ENCODE measurements around the gene NXT1.
"Not testable (repeated sequence)": the region's sequence is repeated elsewhere in the genome, so short reads cannot be mapped to it uniquely, and the experiment has no call there.

The NXT1 gene

DNA sequence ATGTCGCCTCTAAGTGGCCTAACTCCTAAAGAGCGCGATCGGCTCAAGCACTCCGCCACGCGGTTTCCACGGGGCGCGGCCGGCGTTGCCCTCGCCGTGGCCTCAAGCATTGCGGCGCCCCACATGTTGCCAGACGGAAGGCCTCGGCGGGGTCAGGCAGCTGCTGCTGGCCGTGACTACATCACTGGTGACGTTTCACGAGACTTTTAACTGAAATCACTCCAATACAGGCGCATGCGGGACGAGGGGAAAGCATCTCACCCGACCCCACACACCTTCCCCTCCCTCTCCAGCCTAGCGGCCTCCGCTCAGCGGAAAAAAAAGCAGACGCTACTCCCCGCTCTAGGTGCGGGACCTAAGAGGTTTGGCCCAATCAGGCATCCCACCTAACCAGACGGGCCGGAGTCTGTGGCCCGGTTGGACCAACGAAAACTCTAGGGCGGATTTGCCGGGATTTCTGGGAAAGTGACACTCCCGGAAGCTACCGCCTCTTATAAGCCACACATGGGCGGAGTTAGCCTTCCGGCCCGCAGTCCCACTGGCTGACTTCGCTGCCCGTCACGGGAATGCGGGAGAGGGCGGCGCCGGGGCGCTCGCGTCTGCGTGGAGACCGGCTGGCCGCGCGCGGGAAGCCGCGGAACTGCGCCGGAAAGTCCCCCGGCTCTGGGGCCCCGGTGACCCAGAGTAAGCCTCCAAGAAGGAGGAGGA, at the start of gene NXT1:
TSS of gene NXT1 (plus strand) at position 596 of the 708 bp plus-strand sequence. CDS start 3,251 bp downstream, outside the sequence.
- peak; percentile 100 for DNase-seq

DNA sequence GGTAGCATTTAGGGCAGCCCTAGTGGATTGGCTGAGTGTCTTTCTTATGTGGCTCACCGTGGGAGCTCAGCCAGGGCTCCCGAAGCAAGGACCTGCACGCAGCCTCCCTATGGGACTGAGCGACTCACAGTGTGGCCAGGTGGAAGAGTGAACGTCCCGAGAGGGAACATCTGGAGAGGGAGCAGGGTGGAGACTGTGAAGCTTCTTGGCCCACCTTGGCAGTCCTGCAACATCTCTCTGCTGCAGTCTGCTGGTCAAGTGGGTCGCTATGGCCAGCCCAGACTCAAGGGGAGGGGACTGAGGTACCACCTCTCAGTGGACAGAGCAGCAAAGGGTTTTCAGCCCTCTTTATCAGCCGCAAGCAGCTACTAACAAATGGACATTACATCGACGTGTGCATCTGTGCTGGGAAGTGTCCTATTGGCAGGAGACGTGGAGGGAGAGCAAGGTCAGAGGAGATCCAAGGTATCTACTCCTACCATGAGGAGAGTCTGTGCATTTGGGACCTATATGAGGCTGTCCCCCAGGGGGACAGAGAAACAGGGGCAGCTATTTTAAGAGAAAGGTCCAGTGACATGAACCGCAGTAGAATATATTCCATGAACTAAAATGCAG, 49.0 kb upstream of the NXT1 start:
- no peak for DNase-seq

GRCh38 chr20:23302386-23302785, 48.2 kb upstream of the NXT1 start:
- DNase-seq = no peak

GRCh38 chr20:23302801-23303200, 47.8 kb upstream of the NXT1 start:
- DNase-seq = no peak

GRCh38 chr20:23303325-23304102, 47.1 kb upstream of the NXT1 start:
- no peak for DNase-seq

DNA sequence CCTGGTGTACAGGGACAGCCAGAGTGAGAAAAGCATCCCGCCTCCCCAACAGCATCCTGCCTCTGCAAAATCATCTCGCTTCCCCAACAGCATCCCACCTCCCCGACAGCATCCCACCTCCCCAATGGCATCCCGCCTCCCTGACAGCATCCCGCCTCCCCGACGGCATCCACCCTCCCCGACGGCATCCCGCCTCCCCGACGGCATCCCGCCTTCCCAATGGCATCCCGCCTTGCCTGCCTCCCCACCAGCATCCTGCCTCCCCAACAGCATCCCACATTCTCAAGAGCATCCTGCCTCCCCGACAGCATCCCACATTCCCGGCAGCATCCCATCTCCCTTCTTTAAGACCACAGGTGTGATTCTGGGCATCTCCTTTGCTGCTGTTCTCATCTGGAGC, 46.0 kb upstream of the NXT1 start:
- no peak for DNase-seq

DNA sequence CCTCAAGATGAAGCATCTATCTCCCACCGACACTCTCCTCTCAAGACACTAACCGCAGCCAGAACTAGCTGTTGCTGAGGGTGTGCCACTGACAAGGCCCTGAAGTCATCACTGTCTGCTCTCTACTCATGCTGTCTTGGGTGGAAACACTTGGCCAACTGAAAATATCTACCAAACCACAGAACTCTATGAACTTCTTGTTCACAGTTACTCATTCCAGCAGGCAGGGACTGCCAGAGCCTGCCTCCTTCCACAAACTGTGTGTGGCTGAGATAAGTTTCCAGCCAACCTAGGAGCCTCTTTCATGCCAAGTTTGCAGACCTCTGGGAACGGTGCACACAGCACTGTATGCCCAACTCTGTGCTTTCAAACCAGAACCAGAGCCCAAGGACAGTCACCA, 45.5 kb upstream of the NXT1 start:
- no peak for DNase-seq

DNA sequence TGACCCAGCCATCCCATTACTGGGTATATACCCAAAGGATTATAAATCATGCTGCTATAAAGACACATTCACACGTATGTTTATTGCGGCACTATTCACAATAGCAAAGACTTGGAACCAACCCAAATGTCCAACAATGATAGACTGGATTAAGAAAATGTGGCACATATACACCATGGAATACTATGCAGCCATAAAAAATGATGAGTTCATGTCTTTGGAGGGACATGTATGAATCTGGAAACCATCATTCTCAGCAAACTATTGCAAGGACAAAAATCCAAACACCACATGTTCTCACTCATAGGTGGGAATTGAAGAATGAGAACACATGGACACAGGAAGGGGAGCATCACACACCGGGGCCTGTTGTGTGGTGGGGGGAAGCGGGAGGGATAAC, 43.2 kb upstream of the NXT1 start:
- not testable (repeated sequence) for DNase-seq

GRCh38 chr20:23308024-23308423, 42.6 kb upstream of the NXT1 start:
- no peak for DNase-seq

DNA sequence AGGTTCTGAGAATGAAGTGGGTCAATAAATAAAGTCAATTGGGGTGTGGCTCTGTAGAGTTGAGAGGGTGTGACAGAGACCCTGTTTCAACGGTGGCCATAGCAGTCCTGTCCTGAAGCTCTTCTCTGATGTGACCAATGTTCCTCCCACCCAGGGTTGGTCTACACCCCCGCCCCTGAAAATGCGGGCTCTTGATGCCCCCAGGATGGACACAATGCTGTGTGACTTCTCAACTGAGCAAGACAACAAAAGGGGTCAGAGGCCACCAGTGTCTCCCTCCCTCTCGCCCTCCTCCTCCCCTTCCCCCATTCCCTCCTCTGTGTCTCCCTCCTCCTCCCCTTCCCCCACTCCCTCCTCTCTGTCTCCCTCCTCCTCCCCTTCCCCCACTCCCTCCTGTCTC, 41.7 kb upstream of the NXT1 start:
- DNase-seq = no peak

- no peak for DNase-seq
Measured at GRCh38 chr20:23309781-23310180, 40.8 kb upstream of the NXT1 start.

DNA sequence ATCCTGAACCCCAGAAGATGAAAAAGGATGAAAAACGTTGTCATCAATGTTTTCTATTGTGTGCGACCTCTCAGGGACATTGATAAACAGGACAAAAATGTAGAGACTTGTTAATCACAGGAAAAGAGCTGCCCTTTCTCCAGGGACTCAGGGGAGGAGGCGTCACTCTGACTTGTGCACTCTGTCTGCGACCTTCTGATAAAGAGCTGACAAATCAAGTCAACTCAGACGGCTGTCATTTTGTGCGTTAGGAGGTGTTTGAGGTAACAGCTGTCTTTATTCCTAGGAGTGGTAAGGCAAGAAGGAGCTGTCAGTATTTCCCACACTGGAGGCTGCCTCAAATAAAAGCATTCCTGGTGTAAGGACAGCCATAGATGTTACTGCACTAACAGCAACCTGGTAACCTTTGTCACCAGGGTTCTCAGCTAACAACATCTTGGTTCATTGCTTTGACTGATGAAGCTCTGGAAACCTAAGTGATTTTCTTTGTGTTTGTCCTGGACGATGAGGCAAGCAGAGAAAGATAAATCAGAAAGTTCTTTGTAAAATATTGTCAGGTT, 38.6 kb upstream of the NXT1 start:
- DNase-seq = no peak

- no peak for DNase-seq
Measured at GRCh38 chr20:23313271-23313670, 37.3 kb upstream of the NXT1 start.

DNA sequence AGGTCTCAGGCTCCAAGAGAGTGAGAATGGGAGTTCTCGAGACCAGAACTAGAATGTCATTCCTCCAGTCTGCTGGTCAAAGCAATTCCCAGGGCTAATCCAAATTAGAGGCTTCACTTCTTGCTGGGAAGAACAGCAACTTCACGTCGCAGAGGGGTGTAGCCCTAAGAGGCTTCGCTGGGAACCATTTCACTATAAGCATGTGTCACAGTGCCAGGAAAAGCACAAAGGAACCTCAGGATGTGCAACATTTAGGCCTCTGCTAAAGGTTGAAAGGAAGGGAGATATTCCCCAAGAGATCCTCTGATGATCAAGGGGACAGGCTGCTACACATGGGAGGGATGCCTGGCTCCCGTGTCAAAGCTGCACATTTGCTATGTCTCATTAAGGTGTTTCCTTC, 35.9 kb upstream of the NXT1 start:
- no peak for DNase-seq

DNA sequence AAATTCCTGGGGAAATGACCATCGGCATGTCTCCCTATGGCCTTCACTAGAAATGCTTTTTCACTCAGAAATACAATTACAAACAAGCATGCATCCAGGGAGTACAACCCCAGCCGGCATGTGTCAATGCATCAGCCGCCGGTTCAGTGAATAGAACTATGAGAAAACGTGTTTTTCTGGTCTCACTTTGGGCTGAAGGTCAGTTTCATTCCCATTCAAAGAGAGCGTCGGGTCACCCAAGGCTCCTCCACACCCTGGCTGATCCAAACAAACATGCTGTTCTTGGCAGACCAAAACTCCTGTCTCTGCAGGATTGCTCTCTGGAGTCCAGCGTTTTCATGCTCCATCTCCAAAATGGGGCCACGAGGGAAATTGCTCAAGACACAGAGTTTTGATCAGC, 35.5 kb upstream of the NXT1 start:
- DNase-seq = no peak

DNA sequence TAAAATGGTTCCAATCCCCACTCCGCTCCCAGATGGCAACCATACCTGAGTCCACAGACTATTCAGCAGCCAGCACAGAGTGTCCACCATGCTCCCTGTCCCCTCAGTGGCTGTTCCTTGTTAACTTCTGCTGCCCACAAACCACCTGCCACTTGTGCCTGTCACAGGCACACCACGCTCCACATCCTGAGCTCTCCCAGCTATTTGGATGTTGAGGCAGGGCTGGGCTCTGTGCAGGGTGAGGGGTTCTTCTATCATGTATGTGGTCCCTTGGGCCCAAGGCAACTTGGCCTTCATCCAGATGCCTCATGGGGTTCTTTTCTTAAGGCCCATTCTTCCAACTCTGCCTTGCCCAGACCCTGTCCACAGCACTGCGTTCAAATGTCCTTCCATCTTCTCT, 34.0 kb upstream of the NXT1 start:
- DNase-seq = no peak

DNA sequence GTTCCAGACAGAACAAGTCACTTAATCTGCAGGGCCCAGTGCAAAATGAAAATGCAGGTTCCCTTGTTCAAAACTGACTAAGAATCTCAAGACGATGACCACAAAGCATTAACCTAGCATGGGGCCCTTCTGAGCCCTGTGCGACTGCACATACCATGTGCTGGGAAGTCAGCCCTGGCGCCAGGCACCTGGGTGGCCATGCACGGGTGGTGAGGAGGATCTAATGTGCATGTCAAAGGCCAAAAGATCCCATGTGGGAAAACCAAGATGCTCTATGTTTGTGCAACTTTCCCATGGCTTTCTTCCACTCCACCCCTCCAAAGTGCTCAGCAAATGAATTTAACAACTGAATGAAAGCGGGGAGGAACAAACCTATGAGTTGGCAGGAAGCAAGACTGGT, 33.5 kb upstream of the NXT1 start:
- DNase-seq = no peak

DNA sequence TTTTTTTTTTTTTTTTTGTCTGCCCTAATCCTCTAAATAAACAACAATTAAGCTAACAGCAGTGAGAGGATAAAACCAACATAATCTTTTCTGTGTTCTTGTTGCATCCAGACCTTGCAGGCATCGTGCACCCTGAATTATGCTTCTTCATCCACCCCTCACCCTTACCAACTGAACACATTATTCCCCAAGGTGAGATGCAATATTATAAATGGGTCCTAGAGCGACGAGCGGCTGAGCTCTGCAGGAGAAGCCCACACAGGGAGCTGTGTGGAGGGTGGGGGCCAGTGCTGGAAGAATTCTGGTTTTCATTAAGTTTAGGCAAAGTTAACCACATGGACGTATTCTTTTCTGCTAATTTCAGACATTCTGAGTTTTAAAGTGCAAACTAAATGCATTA, 32.2 kb upstream of the NXT1 start:
- no peak for DNase-seq

- no peak for DNase-seq
Measured at GRCh38 chr20:23320317-23320716, 30.3 kb upstream of the NXT1 start.

DNA sequence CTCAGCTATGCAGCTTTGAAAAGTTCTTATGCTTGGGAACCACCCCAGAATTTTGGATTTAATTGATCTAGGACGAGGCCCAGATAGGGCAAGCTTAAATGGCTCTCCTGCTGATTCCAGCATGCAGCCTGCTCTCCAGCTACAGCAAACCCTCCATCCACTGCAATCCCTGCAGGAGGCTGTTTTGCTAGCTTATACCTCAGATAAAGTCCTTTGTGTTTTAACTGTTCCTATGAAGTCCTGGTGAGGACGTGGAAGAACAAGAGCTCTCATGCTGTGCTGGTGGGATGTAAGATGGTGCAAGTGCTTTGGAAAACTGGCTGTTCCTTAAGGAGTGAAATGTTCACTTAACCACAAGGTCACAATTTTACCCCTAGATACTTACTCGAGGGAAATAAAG, 25.5 kb upstream of the NXT1 start:
- DNase-seq = no peak

DNA sequence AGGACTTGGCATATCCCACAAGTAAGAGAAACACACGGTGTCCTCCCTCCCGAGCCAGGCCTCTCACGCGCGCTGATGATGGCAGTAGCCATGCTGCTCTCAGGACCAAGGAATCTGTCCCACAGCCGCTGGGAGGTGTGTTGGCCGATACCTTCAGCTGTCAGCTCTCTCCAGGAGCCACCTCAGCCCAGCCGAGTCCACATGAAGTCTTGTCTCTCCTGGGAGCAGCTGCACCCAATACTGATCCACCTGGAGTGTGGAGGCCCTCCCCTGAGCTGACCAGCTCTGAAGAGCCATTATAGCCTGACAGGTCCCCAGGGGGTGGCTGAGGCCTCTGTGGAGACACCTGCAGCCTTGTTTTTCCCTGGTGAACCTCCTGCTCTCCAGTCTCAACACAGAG, 23.8 kb upstream of the NXT1 start:
- DNase-seq = no peak

- no peak for DNase-seq
Measured at GRCh38 chr20:23327617-23328333, 22.8 kb upstream of the NXT1 start.

Data from activated CD8-positive, alpha-beta memory T cell treated with anti-CD3 and anti-CD28 coated beads for 24 hours (primary cell).